PFSK-1 (cell line): ENCODE data around the gene DNAH14.

Experiments used
- FOXP2 ChIP-seq: optimal IDR thresholded peaks from 2 replicates; pipeline ENCODE3; 2011; ENCODE audit warnings: borderline replicate concordance, control low read depth, inconsistent platforms; ENCODE audit not compliant: insufficient read depth; ENCODE audit errors: extremely low read length, extremely low read depth
- POLR2AphosphoS5 ChIP-seq: IDR thresholded peaks from 2 replicates; pipeline ENCODE4 v1.6.1; 2012; ENCODE audit warnings: low read depth, mild to moderate bottlenecking, control low read depth, low read length, moderate library complexity
- REST ChIP-seq, 2 experiments: IDR thresholded peaks; 2 replicates each; pipeline versions ENCODE4 v1.6.1 to v1.8.0; 2011 to 2012; ENCODE audit warnings: low read depth in 2 of 2, low read length in 2 of 2, control low read depth in 1 of 2, inconsistent platforms in 1 of 2, mild to moderate bottlenecking in 1 of 2, moderate library complexity in 1 of 2; ENCODE audit not compliant: insufficient read depth in 1 of 2
- SIN3A ChIP-seq: IDR thresholded peaks from 2 replicates; pipeline ENCODE4 v1.6.1; 2012; ENCODE audit warnings: mild to moderate bottlenecking, low read length, moderate library complexity, borderline replicate concordance; ENCODE audit not compliant: insufficient read depth
- TAF1 ChIP-seq: IDR thresholded peaks from 2 replicates; pipeline ENCODE4 v1.6.1; 2012; ENCODE audit warnings: low read length, control low read depth, borderline replicate concordance; ENCODE audit not compliant: insufficient read depth

The DNAH14 gene

GRCh38 chr1:225250432-225250831, 321.0 kb downstream of the DNAH14 start:
- no peak for TF ChIP-seq REST (IDR thresholded peaks at IDR 0.05; ENCODE audit: insufficient read depth in 1 of 2, low read depth in 2 of 2, low read length in 2 of 2)
- TF ChIP-seq POLR2AphosphoS5 = no peak

- TF ChIP-seq POLR2AphosphoS5 (no peak), TAF1 (no peak), FOXP2 (no peak), REST (IDR thresholded peaks at IDR 0.05; ENCODE audit: insufficient read depth in 1 of 2, low read depth in 2 of 2, low read length in 2 of 2) (no peak), SIN3A (no peak)
Observed at GRCh38 chr1:225253173-225253572, 323.7 kb downstream of the DNAH14 start.

GRCh38 chr1:225253784-225254183, 324.3 kb downstream of the DNAH14 start:
- TF ChIP-seq FOXP2 (no peak), TAF1 (no peak), REST (IDR thresholded peaks at IDR 0.05; ENCODE audit: insufficient read depth in 1 of 2, low read depth in 2 of 2, low read length in 2 of 2) (no peak), SIN3A (no peak), POLR2AphosphoS5 (no peak)

- TF ChIP-seq FOXP2 (no peak), TAF1 (no peak), REST (IDR thresholded peaks at IDR 0.05; ENCODE audit: insufficient read depth in 1 of 2, low read depth in 2 of 2, low read length in 2 of 2) (no peak), SIN3A (no peak), POLR2AphosphoS5 (no peak)
Observed at GRCh38 chr1:225254676-225255075, 325.2 kb downstream of the DNAH14 start.

GRCh38 chr1:225257081-225257480, 327.6 kb downstream of the DNAH14 start:
- no peak for TF ChIP-seq FOXP2
- no peak for TF ChIP-seq POLR2AphosphoS5
- TF ChIP-seq SIN3A = no peak
- no peak for TF ChIP-seq TAF1
- no peak for TF ChIP-seq REST (IDR thresholded peaks at IDR 0.05; ENCODE audit: insufficient read depth in 1 of 2, low read depth in 2 of 2, low read length in 2 of 2)
